Keratinocyte (primary cell): ENCODE measurements around the gene TXNRD1. TPM values are rescaled to one million over a fixed set of nuclear protein-coding genes. Genes with fewer than 3 reads are reported as not detected.
A peak's percentile ranks its signal among the peaks of the same experiment; 100 is the strongest.

Experiments used
- DNase-seq: peaks from one replicate; pipeline ENCODE4 v3.0.0-alpha.2; 2011; ENCODE audit warnings: low read depth, missing footprints, low spot score
- FAIRE-seq: peaks from 2 replicates; lab custom pipeline; 2011; peaks lifted over from hg19 to GRCh38; lab: Jason Lieb, UNC
- H2AFZ ChIP-seq: 2 replicates; pipeline ENCODE4 v1.6.0; 2012; ENCODE audit warnings: low read length, control low read depth, inconsistent platforms; ENCODE audit not compliant: control insufficient read depth
- H3K27ac ChIP-seq: 2 replicates; pipeline ENCODE4 v1.5.1; 2011; ENCODE audit warnings: low read length; ENCODE audit not compliant: control insufficient read depth, insufficient read depth
- H3K27me3 ChIP-seq: 3 replicates; pipeline ENCODE4 v1.6.0; 2011; ENCODE audit warnings: low read length; ENCODE audit not compliant: control insufficient read depth, insufficient read depth; ENCODE audit errors: extremely low read depth
- H3K36me3 ChIP-seq, 2 experiments: 2 replicates in 1 of 2; 3 replicates in 1 of 2; pipeline ENCODE4 v1.5.1; 2011; ENCODE audit warnings: low read length in 2 of 2, mild to moderate bottlenecking in 1 of 2; ENCODE audit not compliant: control insufficient read depth in 2 of 2, insufficient read depth in 2 of 2; ENCODE audit errors: extremely low read depth in 1 of 2
- H3K4me1 ChIP-seq: 3 replicates; pipeline ENCODE4 v1.5.1; 2011; ENCODE audit warnings: low read length; ENCODE audit not compliant: control insufficient read depth, insufficient read depth; ENCODE audit errors: extremely low read depth
- H3K4me2 ChIP-seq: 3 replicates; pipeline ENCODE4 v1.6.0; 2011; ENCODE audit warnings: low read depth, low read length; ENCODE audit not compliant: control insufficient read depth, insufficient read depth; ENCODE audit errors: extremely low read depth
- H3K4me3 ChIP-seq, 3 experiments: fragments of 200-600 bp in 1 of 3; sonication (generic) in 1 of 3; 2 replicates in 2 of 3; 3 replicates in 1 of 3; pipeline ENCODE4 v1.5.1; 2011 to 2016; ENCODE audit warnings: low read length in 3 of 3, mild to moderate bottlenecking in 3 of 3, control low read depth in 2 of 3, inconsistent platforms in 1 of 3, low read depth in 1 of 3, mixed read lengths in 1 of 3, mixed run types in 1 of 3, moderate library complexity in 1 of 3; ENCODE audit not compliant: control insufficient read depth in 2 of 3, insufficient read depth in 2 of 3; ENCODE audit errors: extremely low read depth in 1 of 3
- H3K79me2 ChIP-seq: 2 replicates; pipeline ENCODE4 v1.6.0; 2012; ENCODE audit warnings: low read length; ENCODE audit not compliant: control insufficient read depth, insufficient read depth
- H3K9ac ChIP-seq: 3 replicates; pipeline ENCODE4 v1.6.0; 2011; ENCODE audit warnings: low read length; ENCODE audit not compliant: control insufficient read depth, insufficient read depth; ENCODE audit errors: extremely low read depth
- H3K9me1 ChIP-seq: 3 replicates; pipeline ENCODE4 v1.6.0; 2011; ENCODE audit warnings: low read length; ENCODE audit not compliant: control insufficient read depth, insufficient read depth; ENCODE audit errors: extremely low read depth
- H3K9me3 ChIP-seq: 2 replicates; pipeline ENCODE4 v1.5.1; 2012; ENCODE audit warnings: low read depth, low read length; ENCODE audit not compliant: control insufficient read depth
- H4K20me1 ChIP-seq: 3 replicates; pipeline ENCODE4 v1.6.0; 2011; ENCODE audit warnings: low read length; ENCODE audit not compliant: control insufficient read depth, insufficient read depth; ENCODE audit errors: extremely low read depth
- CTCF ChIP-seq, 3 experiments: IDR thresholded peaks in 1 of 3; conservative IDR thresholded peaks in 1 of 3; optimal IDR thresholded peaks in 1 of 3; 2 replicates in 2 of 3; 3 replicates in 1 of 3; pipeline versions ENCODE3 to v1.5.1; 2011; ENCODE audit warnings: low read length in 3 of 3, mild to moderate bottlenecking in 3 of 3, moderate library complexity in 2 of 3, control low read depth in 1 of 3, inconsistent platforms in 1 of 3; ENCODE audit not compliant: insufficient read depth in 2 of 3; ENCODE audit errors: extremely low read depth in 1 of 3
- EZH2 ChIP-seq: IDR thresholded peaks from one replicate; pipeline ENCODE4 v1.6.1; 2012; ENCODE audit warnings: inconsistent platforms, mild to moderate bottlenecking, low read length, moderate library complexity
- dilution Hi-C: fragments of 300-500 bp; cut with MboI; formaldehyde crosslinking; loops from one replicate; pipeline ENCODE4 v1.7.0; 2020; ENCODE audit warnings: low sequenced_read_pairs; ENCODE audit not compliant: extremely low pct_ligation_motif_present
- polyA plus RNA-seq, 5 experiments: library from polyadenylated mRNA; depleted of rRNA in 3 of 5; stranded (reverse) in 3 of 5; stranded (forward) in 1 of 5; unstranded in 1 of 5; fragments of >200 nt; gene quantifications; 1 replicate in 1 of 5; 2 replicates in 3 of 5; 3 replicates in 1 of 5; pipeline versions ENCODE4 v1.2.1 to v1.2.3, GENCODE V29; 2011 to 2012; ENCODE audit warnings: missing spikeins in 2 of 5, low read depth in 1 of 5, low replicate concordance in 1 of 5

The TXNRD1 gene
- polyA plus RNA-seq, 1 donor (not counting 4 experiments of a cell fraction or from before 2014, with no cell fraction given) = 88.9 TPM

GRCh38 chr12:104310751-104311633 is 95.4 kb downstream of the TXNRD1 start:
- dilution Hi-C loops = loop anchor here (25.0 kb wide), 1 partner anchor 99 kb away; the partner anchor contains the start of gene TXNRD1
- FAIRE-seq (peak; percentile 5), DNase-seq (no peak)
- no peak overlapping the region for H2AFZ ChIP-seq
- H3K36me3 ChIP-seq = peaks cover 19 to 50% of the 10 kb centered on the region in 2 experiments
- no peak overlapping the region for H3K4me3 ChIP-seq
- H3K4me1 ChIP-seq = no peaks in the 10 kb centered on the region
- H3K9me3 ChIP-seq = no peaks in the 10 kb centered on the region
- no peak overlapping the region for H3K4me2 ChIP-seq
- peaks cover 84% of the 10 kb centered on the region for H3K79me2 ChIP-seq
- no peak for TF ChIP-seq EZH2
- no peak for TF ChIP-seq CTCF (optimal IDR thresholded peaks at IDR 0.05 in 1 of 3, IDR thresholded peaks at IDR 0.05 in 1 of 3, conservative IDR thresholded peaks at IDR 0.05 in 1 of 3; ENCODE audit: extremely low read depth in 1 of 3, insufficient read depth in 2 of 3, low read length in 3 of 3)
- H3K27me3 ChIP-seq = no peaks in the 10 kb centered on the region
- no peaks in the 10 kb centered on the region for H3K9me1 ChIP-seq
- H4K20me1 ChIP-seq = peaks cover 15% of the 10 kb centered on the region
- H3K9ac ChIP-seq = no peak overlapping the region
- H3K27ac ChIP-seq = no peak overlapping the region

GRCh38 chr12:104312202-104312601 is 96.6 kb downstream of the TXNRD1 start:
- peaks cover 76% of the 10 kb centered on the region for H3K79me2 ChIP-seq
- TF ChIP-seq CTCF (optimal IDR thresholded peaks at IDR 0.05 in 1 of 3, IDR thresholded peaks at IDR 0.05 in 1 of 3, conservative IDR thresholded peaks at IDR 0.05 in 1 of 3; ENCODE audit: extremely low read depth in 1 of 3, insufficient read depth in 2 of 3, low read length in 3 of 3) (no peak), EZH2 (no peak)
- no peaks in the 10 kb centered on the region for H3K9me1 ChIP-seq
- H2AFZ ChIP-seq = no peak overlapping the region
- peaks cover 21 to 53% of the 10 kb centered on the region in 2 experiments for H3K36me3 ChIP-seq
- H3K4me3 ChIP-seq = no peak overlapping the region
- no peaks in the 10 kb centered on the region for H3K9me3 ChIP-seq
- H3K9ac ChIP-seq = no peak overlapping the region
- no peak overlapping the region for H3K4me2 ChIP-seq
- no peak overlapping the region for H3K27ac ChIP-seq
- peaks cover 12% of the 10 kb centered on the region for H4K20me1 ChIP-seq
- H3K4me1 ChIP-seq = no peaks in the 10 kb centered on the region
- no peak for FAIRE-seq
- no peak for DNase-seq
- no peaks in the 10 kb centered on the region for H3K27me3 ChIP-seq
- dilution Hi-C loops = loop anchor here (25.0 kb wide), 1 partner anchor 100 kb away; the partner anchor contains the start of gene TXNRD1
